H1 (cell line): ENCODE data around the gene BDP1. TPM values are rescaled to one million over a fixed set of nuclear protein-coding genes. Genes with fewer than 3 reads are reported as not detected.
"Not testable (repeated sequence)": the region's sequence is repeated elsewhere in the genome, so short reads cannot be mapped to it uniquely, and the experiment has no call there.

Experiments used
- CTCF ChIA-PET: fragments of 300-600 bp; sonication (Branson Sonifier 250); formaldehyde crosslinking; loops from one replicate; lab custom pipeline; 2021; ENCODE audit not compliant: partially characterized antibody; lab: Charles Lee
- POLR2A ChIA-PET: fragments of 300-600 bp; sonication (Branson Sonifier 250); formaldehyde crosslinking; loops from one replicate; lab custom pipeline; 2021; ENCODE audit warnings: inconsistent platforms; ENCODE audit not compliant: partially characterized antibody; lab: Charles Lee
- DNase-seq, 2 experiments: peaks; one replicate each; pipeline versions ENCODE4 v3.0.0 to v3.0.0-alpha.2; 2010 to 2022; ENCODE audit warnings: low spot score in 2 of 2, low read depth in 1 of 2, mixed read lengths in 1 of 2
- FAIRE-seq: peaks from 2 replicates; lab custom pipeline; 2011; peaks lifted over from hg19 to GRCh38; lab: Jason Lieb, UNC
- H2AFZ ChIP-seq: 2 replicates; pipeline ENCODE4 v1.8.1; 2012; ENCODE audit warnings: low read length, inconsistent platforms
- H2AK5ac ChIP-seq: 2 replicates; pipeline ENCODE4 v1.6.1; 2013; ENCODE audit warnings: low read depth, low read length
- H2BK120ac ChIP-seq: replicated peaks from 2 replicates; pipeline ENCODE3; 2013; ENCODE audit warnings: low read depth, low read length, inconsistent platforms
- H2BK12ac ChIP-seq: 2 replicates; pipeline ENCODE4 v1.6.1; 2013; ENCODE audit warnings: low read depth, low read length
- H2BK15ac ChIP-seq: 2 replicates; pipeline ENCODE4 v1.6.1; 2013; ENCODE audit warnings: low read length
- H2BK20ac ChIP-seq: 2 replicates; pipeline ENCODE4 v1.6.1; 2013; ENCODE audit warnings: low read length
- H2BK5ac ChIP-seq: 2 replicates; pipeline ENCODE4 v1.6.1; 2013; ENCODE audit warnings: low read depth, low read length
- H3K14ac ChIP-seq: 2 replicates; pipeline ENCODE4 v1.6.1; 2013; ENCODE audit warnings: inconsistent platforms; ENCODE audit not compliant: insufficient read length
- H3K18ac ChIP-seq: 2 replicates; pipeline ENCODE4 v1.6.1; 2013; ENCODE audit warnings: low read length; ENCODE audit errors: extremely low read depth
- H3K23ac ChIP-seq: 2 replicates; pipeline ENCODE4 v1.6.1; 2013; ENCODE audit warnings: inconsistent platforms; ENCODE audit not compliant: insufficient read length
- H3K23me2 ChIP-seq: 2 replicates; pipeline ENCODE4 v1.6.1; 2013; ENCODE audit warnings: low read depth, low read length
- H3K27ac ChIP-seq: 2 replicates; pipeline ENCODE4 v1.6.1; 2011; ENCODE audit warnings: low read depth, low read length, inconsistent platforms
- H3K27me3 ChIP-seq, 4 experiments: replicated peaks in 1 of 4; 1 replicate in 1 of 4; 2 replicates in 3 of 4; pipeline versions ENCODE4 v1.6.1 to v1.8.1; 2011 to 2013; ENCODE audit warnings: low read length in 3 of 4, mild to moderate bottlenecking in 3 of 4, inconsistent platforms in 2 of 4, mixed read lengths in 2 of 4, moderate library complexity in 1 of 4; ENCODE audit not compliant: control insufficient read depth in 3 of 4, insufficient read depth in 3 of 4; ENCODE audit errors: extremely low read depth in 1 of 4
- H3K36me3 ChIP-seq, 4 experiments: 2 replicates each; pipeline versions ENCODE4 v1.6.1 to v1.8.1; 2011 to 2013; ENCODE audit warnings: mild to moderate bottlenecking in 4 of 4, low read length in 3 of 4, moderate library complexity in 2 of 4, control low read depth in 1 of 4, inconsistent platforms in 1 of 4; ENCODE audit not compliant: insufficient read depth in 4 of 4, control insufficient read depth in 2 of 4
- H3K4ac ChIP-seq: replicated peaks from 2 replicates; pipeline ENCODE3; 2013; ENCODE audit warnings: low read length, low read depth, mixed read lengths, inconsistent platforms; ENCODE audit not compliant: insufficient read length
- H3K4me1 ChIP-seq, 4 experiments: replicated peaks in 1 of 4; 1 replicate in 1 of 4; 2 replicates in 3 of 4; pipeline versions ENCODE4 v1.6.1 to v1.8.1; 2011 to 2013; ENCODE audit warnings: low read length in 3 of 4, inconsistent platforms in 2 of 4, mixed read lengths in 1 of 4; ENCODE audit not compliant: insufficient read depth in 4 of 4, control insufficient read depth in 3 of 4
- H3K4me2 ChIP-seq, 2 experiments: 2 replicates each; pipeline versions ENCODE4 v1.6.1 to v1.8.1; 2011 to 2013; ENCODE audit warnings: low read depth in 2 of 2, low read length in 2 of 2, control low read depth in 1 of 2, inconsistent platforms in 1 of 2, mild to moderate bottlenecking in 1 of 2; ENCODE audit not compliant: insufficient read depth in 1 of 2
- H3K4me3 ChIP-seq, 4 experiments: fragments of 200-600, 300-600 bp in 1 of 4; sonication (generic), shearing (Covaris generic), sonication (Bioruptor Twin) in 1 of 4; 2 replicates each; pipeline versions ENCODE4 v1.5.1 to v1.8.1; 2011 to 2016; ENCODE audit warnings: low read length in 4 of 4, low read depth in 3 of 4, control low read depth in 2 of 4, inconsistent platforms in 2 of 4, mild to moderate bottlenecking in 2 of 4, mixed read lengths in 1 of 4, moderate library complexity in 1 of 4; ENCODE audit not compliant: insufficient read depth in 2 of 4; ENCODE audit errors: extremely low read depth in 1 of 4
- H3K56ac ChIP-seq: replicated peaks from 2 replicates; pipeline ENCODE3; 2013; ENCODE audit warnings: low read depth, mild to moderate bottlenecking, mixed read lengths, low read length, inconsistent platforms; ENCODE audit not compliant: insufficient read length
- H3K79me1 ChIP-seq: 2 replicates; pipeline ENCODE4 v1.6.1; 2013; ENCODE audit warnings: low read depth, low read length, control low read depth
- H3K79me2 ChIP-seq, 2 experiments: 2 replicates each; pipeline versions ENCODE4 v1.6.1 to v1.8.1; 2012 to 2013; ENCODE audit warnings: low read length in 2 of 2, mild to moderate bottlenecking in 2 of 2, inconsistent platforms in 1 of 2; ENCODE audit not compliant: insufficient read depth in 2 of 2, control insufficient read depth in 1 of 2
- H3K9ac ChIP-seq, 4 experiments: replicated peaks in 1 of 4; 1 replicate in 1 of 4; 2 replicates in 3 of 4; pipeline versions ENCODE4 v1.6.1 to v1.8.1; 2011 to 2013; ENCODE audit warnings: low read depth in 3 of 4, low read length in 3 of 4, control low read depth in 2 of 4, mild to moderate bottlenecking in 2 of 4, moderate library complexity in 2 of 4, inconsistent platforms in 1 of 4; ENCODE audit errors: extremely low read depth in 1 of 4
- H3K9me3 ChIP-seq, 2 experiments: 2 replicates each; pipeline versions ENCODE4 v1.6.1 to v1.8.1; 2012 to 2013; ENCODE audit warnings: mild to moderate bottlenecking in 2 of 2, moderate library complexity in 2 of 2, control low read depth in 1 of 2, inconsistent platforms in 1 of 2, low read depth in 1 of 2, low read length in 1 of 2, mixed read lengths in 1 of 2; ENCODE audit not compliant: insufficient read depth in 2 of 2
- H4K20me1 ChIP-seq, 2 experiments: replicated peaks in 1 of 2; 2 replicates each; pipeline versions ENCODE3 to v1.8.1; 2011 to 2013; ENCODE audit warnings: inconsistent platforms in 2 of 2, low read length in 2 of 2, mild to moderate bottlenecking in 1 of 2; ENCODE audit not compliant: insufficient read depth in 2 of 2, control insufficient read depth in 1 of 2
- H4K5ac ChIP-seq: 2 replicates; pipeline ENCODE4 v1.6.1; 2013; ENCODE audit warnings: low read length, low read depth, mixed read lengths, inconsistent platforms; ENCODE audit not compliant: insufficient read length
- H4K8ac ChIP-seq: 2 replicates; pipeline ENCODE4 v1.8.0; 2013; ENCODE audit warnings: mild to moderate bottlenecking, moderate library complexity, low read length, inconsistent platforms; ENCODE audit not compliant: insufficient read depth; ENCODE audit errors: extremely low read depth
- H4K91ac ChIP-seq: replicated peaks from 2 replicates; pipeline ENCODE3; 2013; ENCODE audit warnings: low read length, mixed read lengths, inconsistent platforms; ENCODE audit not compliant: insufficient read length
- WGBS, 2 experiments: shearing (Covaris generic) in 1 of 2; methylation state at CpG; one replicate each; pipeline versions ENCODE4 v1.1.6 to v1.1.7; 2013 to 2015; ENCODE audit warnings: low lambda C conversion rate in 2 of 2, mixed read lengths in 2 of 2, inconsistent platforms in 1 of 2, low coverage in 1 of 2, missing lambda C conversion rate in 1 of 2; ENCODE audit not compliant: insufficient replicate concordance in 2 of 2, insufficient coverage in 1 of 2, insufficient read length in 1 of 2; ENCODE audit errors: extremely low coverage in 1 of 2, missing lambda C conversion rate in 1 of 2; 5-methylcytosine and 5-hydroxymethylcytosine counted together
- polyA plus RNA-seq, 7 experiments: library from polyadenylated mRNA; depleted of rRNA in 3 of 7; stranded (reverse) in 5 of 7; unstranded in 2 of 7; fragments of >200 nt in 5 of 7; fragments of 200-250 nt in 2 of 7; gene quantifications; 1 replicate in 5 of 7; 2 replicates in 1 of 7; 4 replicates in 1 of 7; pipeline versions ENCODE4 v1.2.1 to v1.2.3, GENCODE V29; 2011 to 2013; ENCODE audit warnings: missing spikeins in 2 of 7, mixed read lengths in 2 of 7
- total RNA-seq: library from RNA; stranded (reverse); fragmentation: NEBNext Ultra II Directional; extraction: Animal tissue kit (Norgen Biotek cat#: 25700); gene quantifications from 2 replicates; pipeline ENCODE4 v1.2.1, GENCODE V29; 2021

Gene BDP1
- total and polyA plus RNA-seq, 2 of the 8 experiments (the other 6 are each of a cell fraction or from before 2014, with no cell fraction given), result 4.7 to 32.1 TPM

DNA sequence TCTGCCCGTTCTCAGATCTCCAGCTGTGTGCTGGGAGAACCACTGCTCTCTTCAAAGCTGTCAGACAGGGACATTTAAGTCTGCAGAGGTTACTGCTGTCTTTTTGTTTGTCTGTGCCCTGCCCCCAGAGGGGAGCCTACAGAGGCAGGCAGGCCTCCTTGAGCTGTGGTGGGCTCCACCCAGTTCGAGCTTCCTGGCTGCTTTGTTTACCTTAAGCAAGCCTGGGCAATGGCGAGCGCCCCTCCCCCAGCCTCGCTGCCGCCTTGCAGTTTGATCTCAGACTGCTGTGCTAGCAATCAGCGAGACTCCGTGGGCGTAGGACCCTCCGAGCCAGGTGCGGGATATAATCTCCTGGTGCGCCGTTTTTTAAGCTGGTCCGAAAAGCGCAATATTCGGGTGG, 154.5 kb downstream of the BDP1 start:
- H3K23me2 ChIP-seq, H4K20me1 ChIP-seq, H2AK5ac ChIP-seq, H3K9ac ChIP-seq, H3K4me3 ChIP-seq, H4K8ac ChIP-seq, H3K56ac ChIP-seq, FAIRE-seq, H2BK12ac ChIP-seq, H2AFZ ChIP-seq, H3K14ac ChIP-seq, POLR2A ChIA-PET, H3K4me1 ChIP-seq, H3K27me3 ChIP-seq, H2BK20ac ChIP-seq, H4K5ac ChIP-seq, H3K79me2 ChIP-seq, H3K27ac ChIP-seq, H2BK15ac ChIP-seq, H3K4ac ChIP-seq, H3K23ac ChIP-seq, H4K91ac ChIP-seq, H3K4me2 ChIP-seq, H3K18ac ChIP-seq, H2BK120ac ChIP-seq, H3K79me1 ChIP-seq, H2BK5ac ChIP-seq: not testable (repeated sequence)
- peak in 1 of 2 experiments; percentile 33 for DNase-seq
- CTCF ChIA-PET, result interaction anchor here (1.0 kb wide), 1 partner anchor 18 kb away, joined by 4 read pairs; no protein-coding TSS in a partner anchor
- H3K36me3 ChIP-seq, result peaks cover 0 to 15% (median 2%) of the 10 kb centered on the region in 4 experiments; a peak in 3 of 8 replicates
- WGBS, 2 experiments, result 90% methylated on average over 3 of the region's 16 CpGs; no CpG with 5 or more reads in 1 of the 2 experiments
- peaks cover 0 to 14% of the 10 kb centered on the region in 2 experiments; a peak in 2 of 4 replicates for H3K9me3 ChIP-seq
